Measurements from ENCODE around the gene CERS6. TPM values are rescaled to one million over a fixed set of nuclear protein-coding genes. Genes with fewer than 3 reads are reported as not detected.

Gene CERS6
- total and polyA plus RNA-seq, 2 experiments from 2014 or later: 7.4 to 35.0 TPM

GRCh38 chr2:168708080-168708479, 252.0 kb downstream of the CERS6 start:
- no peaks in the 10 kb centered on the region for H3K36me3 Mint-ChIP-seq (ENCODE audit: low read depth)
- no peak overlapping the region for H3K27ac ChIP-seq (ENCODE audit: low read depth)
- no peak for ATAC-seq

GRCh38 chr2:168710754-168711467, 254.8 kb downstream of the CERS6 start:
- Histone ChIP-seq H3K79me2 (replicated peaks; ENCODE audit: insufficient read depth) (no peaks in the 10 kb centered on the region), H2AFZ (no peak overlapping the region), H3F3A (replicated peaks; ENCODE audit: low read depth) (no peaks in the 10 kb centered on the region), H3K27me3 (ENCODE audit: insufficient read depth) (no peaks in the 10 kb centered on the region), H3K36me3 (ENCODE audit: insufficient read depth) (no peaks in the 10 kb centered on the region), H3K27ac (ENCODE audit: low read depth) (no peak overlapping the region), H3K9me2 (ENCODE audit: insufficient read depth) (0 out of 2 replicates have a peak, but pooled peaks cover 3% of the 10 kb centered on the region), H4K20me1 (replicated peaks; ENCODE audit: insufficient read depth) (no peaks in the 10 kb centered on the region), H3K4me1 (ENCODE audit: insufficient read depth) (no peaks in the 10 kb centered on the region), H3K4me3 (no peak overlapping the region), H3K4me2 (no peak overlapping the region)
- no peak for ATAC-seq
- no peak for DNase-seq (ENCODE audit: low spot score)
- no peaks in the 10 kb centered on the region for H3K27me3 Mint-ChIP-seq (ENCODE audit: insufficient read depth, low read depth, poor library complexity)
- peaks cover 2% of the 10 kb centered on the region; the same call in 1 of the 3 replicates for H3K4me1 Mint-ChIP-seq
- H3K4me3 Mint-ChIP-seq: no peak overlapping the region
- H3K27ac Mint-ChIP-seq: no peak overlapping the region
- H3K36me3 Mint-ChIP-seq (ENCODE audit: low read depth): no peaks in the 10 kb centered on the region
- H3K9me3 Mint-ChIP-seq: no peaks in the 10 kb centered on the region
- TF ChIP-seq STAT1 (IDR thresholded peaks at IDR 0.05; ENCODE audit: unreplicated experiment): no peak
- TF ChIP-seq REST (IDR thresholded peaks at IDR 0.05; ENCODE audit: unreplicated experiment): no peak
- no peak for TF ChIP-seq EZH2 (IDR thresholded peaks at IDR 0.05; ENCODE audit: low read depth, unreplicated experiment)
- TF ChIP-seq ETS1 (IDR thresholded peaks at IDR 0.05): no peak
- TF ChIP-seq POLR2AphosphoS5 (IDR thresholded peaks at IDR 0.05; ENCODE audit: low read depth): no peak
- TF ChIP-seq CREB1 (CRISPR knock-in tag; IDR thresholded peaks at IDR 0.05; ENCODE audit: low read depth): no peak
- no peak for TF ChIP-seq EZH2phosphoT487 (IDR thresholded peaks at IDR 0.05; ENCODE audit: unreplicated experiment)
- TF ChIP-seq CTCF (conservative IDR thresholded peaks at IDR 0.05; ENCODE audit: low read depth in 2 of 2): no peak
- no peak for TF ChIP-seq JUNB (IDR thresholded peaks at IDR 0.05; ENCODE audit: unreplicated experiment)
- no peak for TF ChIP-seq NANOG (IDR thresholded peaks at IDR 0.05; ENCODE audit: borderline replicate concordance)
- no peak for TF ChIP-seq ZNF114 (CRISPR knock-in tag; IDR thresholded peaks at IDR 0.05)

More at GRCh38 chr2:168708080-168708479, 252.0 kb downstream of the CERS6 start:
- H3K36me3 ChIP-seq (ENCODE audit: insufficient read depth): no peaks in the 10 kb centered on the region
- no peaks in the 10 kb centered on the region for H3F3A ChIP-seq (replicated peaks; ENCODE audit: low read depth)
- H3K4me2 ChIP-seq: no peak overlapping the region
- TF ChIP-seq ZNF331 (CRISPR knock-in tag; IDR thresholded peaks at IDR 0.05; ENCODE audit: low read depth) (no peak), POLR2AphosphoS5 (IDR thresholded peaks at IDR 0.05; ENCODE audit: low read depth) (no peak), ZNF114 (CRISPR knock-in tag; IDR thresholded peaks at IDR 0.05) (no peak), EZH2phosphoT487 (IDR thresholded peaks at IDR 0.05; ENCODE audit: unreplicated experiment) (no peak), EZH2 (IDR thresholded peaks at IDR 0.05; ENCODE audit: low read depth, unreplicated experiment) (no peak), ETS1 (IDR thresholded peaks at IDR 0.05) (no peak)
- no peaks in the 10 kb centered on the region for H4K20me1 ChIP-seq (replicated peaks; ENCODE audit: insufficient read depth)
- H3K4me3 Mint-ChIP-seq: no peak overlapping the region
- peaks cover 12% of the 10 kb centered on the region; the same call in 2 of the 3 replicates for H3K4me1 Mint-ChIP-seq
- no peaks in the 10 kb centered on the region for H3K27me3 Mint-ChIP-seq (ENCODE audit: insufficient read depth, low read depth, poor library complexity)
- no peaks in the 10 kb centered on the region for H3K4me1 ChIP-seq (ENCODE audit: insufficient read depth)
- no peaks in the 10 kb centered on the region for H3K9me3 Mint-ChIP-seq
- H3K79me2 ChIP-seq (replicated peaks; ENCODE audit: insufficient read depth): no peaks in the 10 kb centered on the region
- no peak overlapping the region for H2AFZ ChIP-seq
- H3K27me3 ChIP-seq (ENCODE audit: insufficient read depth): no peaks in the 10 kb centered on the region
- H3K4me3 ChIP-seq: no peak overlapping the region
- DNase-seq (ENCODE audit: low spot score): no peak
- H3K9me2 ChIP-seq (ENCODE audit: insufficient read depth): no peaks in the 10 kb centered on the region
- no peak overlapping the region for H3K27ac Mint-ChIP-seq
